Heart right ventricle (tissue), 16 donors: Measurements from ENCODE around the gene SMAD9. TPM values are rescaled to one million over a fixed set of nuclear protein-coding genes. Genes with fewer than 3 reads are reported as not detected.

Experiments used
- ATAC-seq, 8 donors: fragments of 200-7000 bp; cut with Tn5 transposase; one replicate each; pipeline ENCODE4 v1.9.1; 2020; ENCODE audit warnings: mild to moderate bottlenecking in 8 of 8, moderate library complexity in 8 of 8, moderate number of reproducible peaks in 1 of 8
- DNase-seq, 2 donors: peaks; one replicate each; pipeline ENCODE4 v3.0.0-alpha.2; 2020
- H3K27ac ChIP-seq, 10 donors: fragments of 200-600 bp; sonication (generic) in 2 of 10; one replicate each; pipeline versions ENCODE4 v1.5.0 to v1.8.0; 2020 to 2022; ENCODE audit warnings: mild to moderate bottlenecking in 3 of 10
- H3K27me3 ChIP-seq, 7 donors: fragments of 200-600 bp; one replicate each; pipeline ENCODE4 v1.8.0; 2021 to 2022; ENCODE audit warnings: mild to moderate bottlenecking in 2 of 7
- H3K36me3 ChIP-seq, 9 donors: fragments of 200-600 bp; sonication (generic) in 1 of 9; one replicate each; pipeline versions ENCODE4 v1.5.0 to v1.8.0; 2020 to 2022; ENCODE audit warnings: mild to moderate bottlenecking in 2 of 9
- H3K4me1 ChIP-seq, 9 donors: fragments of 200-600 bp; sonication (generic) in 1 of 9; one replicate each; pipeline versions ENCODE4 v1.5.0 to v1.8.0; 2020 to 2022; ENCODE audit warnings: mild to moderate bottlenecking in 4 of 9
- H3K4me3 ChIP-seq, 10 donors: fragments of 200-600 bp; sonication (generic) in 2 of 10; one replicate each; pipeline versions ENCODE4 v1.5.0 to v1.8.0; 2020 to 2022; ENCODE audit warnings: mild to moderate bottlenecking in 7 of 10, moderate library complexity in 2 of 10
- H3K9me3 ChIP-seq, 11 donors: fragments of 200-600 bp in 10 of 11; sonication (generic) in 2 of 11; one replicate each; pipeline versions ENCODE4 v1.5.0 to v1.8.0; 2013 to 2022; ENCODE audit warnings: mild to moderate bottlenecking in 2 of 11, control low read depth in 1 of 11, moderate library complexity in 1 of 11
- CTCF ChIP-seq, 9 donors: fragments of 200-600 bp; sonication (generic) in 2 of 9; IDR thresholded peaks; one replicate each; pipeline versions ENCODE4 v1.5.0 to v1.8.0; 2021 to 2022; ENCODE audit warnings: antibody characterized with exemption in 9 of 9, mild to moderate bottlenecking in 5 of 9, moderate library complexity in 1 of 9
- WGBS, 2 donors: extraction: QIAGEN DNeasy Blood & Tissue Kit; methylation state at CpG; one replicate each; pipeline ENCODE4 v1.1.7; 2013; ENCODE audit warnings: inconsistent platforms in 1 of 2; 5-methylcytosine and 5-hydroxymethylcytosine counted together
- intact Hi-C, 10 donors: fragments of 100-400 bp; cut with DNase I; formaldehyde crosslinking; loops; one replicate each; pipeline versions ENCODE4 v1.11.1 to v1.14.2; 2022
- polyA plus RNA-seq, 2 donors: library from polyadenylated mRNA; stranded (reverse); fragments of 200-250 nt; gene quantifications; one replicate each; pipeline ENCODE4 v1.2.3, GENCODE V29; 2013
- total RNA-seq, 10 donors: library from RNA; stranded (reverse); fragmentation: NEBNext Ultra II Directional in 3 of 10; extraction: Animal tissue kit (Norgen Biotek cat#: 25700) in 3 of 10; gene quantifications; one replicate each; pipeline versions ENCODE4 v1.2.1 to v1.2.4, GENCODE V29; 2021 to 2023
- donor health status: Arrhythmogenic right ventricular cardiomyopathy.
- donor health status: ischemic (EF 13 %, LVEDD 7.1; RV severe dilation, severe dysfunction).
- donor health status: healthy with polysubstance abuse.
- donor health status: DM: no; HTN: yes; CAD: no.
- donor health status: DM: no; HTN: no; CAD: no.
- donor health status: ischemic (EF 25% LVEDD 6.9; RV normal size, moderate dysfunction).
- donor health status: ischemic (EF 25% LVEDD 5.7; RV mildly dilated, moderate dysfunction).
- donor health status: healthy.
- donor health status: DM: yes; HTN: yes; CAD: no.
- donor health status: Ischemic cardiomyopathy.
- donor health status: ischemic (EF 35%, LVEDD 5.7; RV mildly dilated, moderate dysfunction).
- donor health status: nonischemic (EF 11% LVEDD 7.7; RV severe dilation, severe dysfunction).
- donor health status: DM: yes; HTN: yes; CAD: no.
- donor health status: PGD.
- donor health status: ischemic (EF 29% LVEDD 5.4; RV normal size, mild dysfunction).
- donor health status: nonischemic (EF 23%, LVEDD 6.1; RV moderate dilation, normal function).

The SMAD9 gene
- total and polyA plus RNA-seq, 12 donors: 1.2 to 7.8 (median 3.4) TPM

- intact Hi-C loops: loop anchor here in 2 of 10 donors (10.0 kb wide), 2 partner anchors 59 to 119 kb away; partner anchors contain the start of gene SMAD9 (in 1 of the 2)
These were observed 53.8 kb downstream of the SMAD9 start for GRCh38 chr13:36866232-36866631.

DNA sequence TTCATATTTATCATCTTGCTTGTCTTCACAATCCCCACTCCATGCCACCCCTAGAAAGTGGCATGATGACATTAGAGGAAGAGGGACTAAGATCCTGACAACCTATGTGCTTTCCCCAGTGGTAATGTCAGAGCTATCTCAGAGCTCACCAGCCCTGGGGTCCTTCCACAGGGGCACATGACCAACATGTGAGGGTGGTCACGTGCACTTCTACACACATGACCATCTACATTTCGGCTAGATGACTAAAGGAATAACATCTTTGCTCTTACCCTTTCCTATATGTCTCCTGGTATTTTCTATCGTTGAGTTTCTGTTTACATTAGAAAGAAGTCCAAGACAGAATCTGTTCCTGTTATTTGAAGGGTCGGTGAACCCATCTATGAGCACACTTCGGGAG, 54.8 kb downstream of the SMAD9 start:
- DNase-seq (no peak), ATAC-seq (no peak)
- intact Hi-C loops: loop anchor here in 2 of 10 donors (10.0 kb wide), 2 partner anchors 60 to 120 kb away; partner anchors contain the start of gene SMAD9 (in 1 of the 2)
- WGBS, 2 donors: 92 to 97% methylated on average over 5 of the region's 5 CpGs
- Histone ChIP-seq H3K36me3 (peaks cover 0 to 57% (median 0%) of the 10 kb centered on the region in 9 donors), H3K27me3 (no peaks in the 10 kb centered on the region), H3K27ac (no peak overlapping the region), H3K9me3 (no peaks in the 10 kb centered on the region), H3K4me1 (peaks cover 0 to 14% (median 0%) of the 10 kb centered on the region in 9 donors), H3K4me3 (no peak overlapping the region)
- TF ChIP-seq CTCF (IDR thresholded peaks at IDR 0.05): no peak

More at GRCh38 chr13:36866232-36866631, 53.8 kb downstream of the SMAD9 start:
- H3K9me3 ChIP-seq: no peaks in the 10 kb centered on the region
- no peak overlapping the region for H3K4me3 ChIP-seq
- H3K4me1 ChIP-seq: peaks cover 0 to 14% (median 0%) of the 10 kb centered on the region in 9 donors
- DNase-seq (no peak), ATAC-seq (no peak)
- no peak overlapping the region for H3K27ac ChIP-seq
- no peaks in the 10 kb centered on the region for H3K27me3 ChIP-seq
- no peak for TF ChIP-seq CTCF (IDR thresholded peaks at IDR 0.05)
- peaks cover 0 to 66% (median 0%) of the 10 kb centered on the region in 9 donors for H3K36me3 ChIP-seq

DNA sequence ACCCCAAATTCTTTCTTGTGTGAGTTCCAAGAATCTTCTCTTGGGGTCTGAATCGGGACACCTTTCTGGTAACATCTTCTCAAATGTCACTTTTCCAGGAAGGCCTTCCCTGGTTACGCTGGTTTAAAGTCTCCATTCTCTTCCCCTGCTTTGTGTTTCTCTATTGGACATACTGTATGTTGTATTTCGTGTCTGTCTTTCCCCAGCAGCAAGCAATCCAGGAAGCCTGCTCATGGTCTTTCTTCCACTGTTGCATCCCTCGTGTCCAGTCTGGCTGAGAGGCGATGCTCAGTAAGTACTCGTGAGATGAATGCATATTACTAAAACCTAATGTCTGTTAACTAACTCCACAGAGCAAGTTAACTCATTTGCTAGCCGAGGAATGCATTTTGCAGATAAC, 57.3 kb downstream of the SMAD9 start:
- TF ChIP-seq CTCF (IDR thresholded peaks at IDR 0.05): no peak
- intact Hi-C loops: loop anchor here in 3 of 10 donors (5.0 to 10.0 kb wide), 3 partner anchors 50 to 122 kb away; partner anchors contain the start of gene SMAD9 (in 1 of the 3)
- Histone ChIP-seq H3K36me3 (peaks cover 0 to 39% (median 0%) of the 10 kb centered on the region in 9 donors), H3K9me3 (no peaks in the 10 kb centered on the region), H3K4me3 (no peak overlapping the region), H3K27me3 (no peaks in the 10 kb centered on the region), H3K27ac (peak overlapping the region in 4 of 10 donors; percentile 25 to 68 (median 55)), H3K4me1 (peaks cover 0 to 14% (median 0%) of the 10 kb centered on the region in 9 donors)
- no peak for ATAC-seq
- WGBS, 2 donors: 71 to 78% methylated on average over 7 of the region's 7 CpGs
- DNase-seq: no peak

- Histone ChIP-seq H3K27me3 (no peaks in the 10 kb centered on the region), H3K9me3 (no peaks in the 10 kb centered on the region), H3K4me3 (no peak overlapping the region), H3K27ac (peak overlapping the region in 4 of 10 donors; percentile 25 to 68 (median 55)), H3K36me3 (peaks cover 0 to 35% (median 0%) of the 10 kb centered on the region in 9 donors), H3K4me1 (peaks cover 0 to 18% (median 0%) of the 10 kb centered on the region in 9 donors)
- intact Hi-C loops: loop anchor here in 3 of 10 donors (5.0 to 10.0 kb wide), 3 partner anchors 50 to 123 kb away; partner anchors contain the start of gene SMAD9 (in 1 of the 3)
- no peak for TF ChIP-seq CTCF (IDR thresholded peaks at IDR 0.05)
- WGBS, 2 donors: 78 to 85% methylated on average over 6 of the region's 6 CpGs
- ATAC-seq: peak in 6 of 8 donors; percentile 28 to 67 (median 51)
- DNase-seq: no peak
These were observed 57.9 kb downstream of the SMAD9 start for GRCh38 chr13:36862002-36862685.
